SK-N-MC (cell line): ENCODE results near the gene SFN.
"Not testable (repeated sequence)": the region's sequence is repeated elsewhere in the genome, so short reads cannot be mapped to it uniquely, and the experiment has no call there.

Experiments
- EZH2 ChIP-seq: fragments of 200-600 bp; sonication (generic); IDR thresholded peaks from one replicate; pipeline ENCODE4 v1.6.1; 2017; ENCODE audit warnings: antibody characterized with exemption
- FOXP2 ChIP-seq: optimal IDR thresholded peaks from 2 replicates; pipeline ENCODE3; 2011; ENCODE audit warnings: mild to moderate bottlenecking, moderate library complexity; ENCODE audit not compliant: insufficient read depth; ENCODE audit errors: extremely low read length, control extremely low read depth
- POLR2AphosphoS5 ChIP-seq: IDR thresholded peaks from 2 replicates; pipeline ENCODE4 v1.6.1; 2012; ENCODE audit warnings: mild to moderate bottlenecking, low read depth, low read length, borderline replicate concordance

- not testable (repeated sequence) for TF ChIP-seq EZH2, POLR2AphosphoS5, FOXP2
Measured at GRCh38 chr1:26881611-26882010, 18.7 kb downstream of the SFN start.
